Transverse colon (tissue), 4 donors: ENCODE data around the gene RMI1.
"Not testable (repeated sequence)": the region's sequence is repeated elsewhere in the genome, so short reads cannot be mapped to it uniquely, and the experiment has no call there.

Source experiments
- EP300 ChIP-seq: sonication (generic); formaldehyde crosslinking; IDR thresholded peaks from one replicate; pipeline ENCODE4 v1.6.1; 2017; ENCODE audit warnings: antibody characterized with exemption, low read depth
- POLR2A ChIP-seq: fragments of 450-650 bp; IDR thresholded peaks from one replicate; pipeline ENCODE4 v1.6.1; 2016; ENCODE audit warnings: antibody characterized with exemption, mild to moderate bottlenecking, moderate library complexity
- POLR2AphosphoS5 ChIP-seq, 3 donors: sonication (generic); formaldehyde crosslinking; IDR thresholded peaks; one replicate each; pipeline ENCODE4 v1.6.1; 2016; ENCODE audit warnings: antibody characterized with exemption in 3 of 3
- TF ChIP-seq, protein P1 (sequence below), 5 experiments: fragments of 200-600 bp in 3 of 5; fragments of 450-650 bp in 2 of 5; sonication (generic) in 3 of 5; IDR thresholded peaks; 1 replicate in 2 of 5; 2 replicates in 3 of 5; pipeline ENCODE4 v1.5.1; 2016 to 2017; ENCODE audit warnings: antibody characterized with exemption in 5 of 5, inconsistent platforms in 3 of 5, mild to moderate bottlenecking in 2 of 5, moderate library complexity in 1 of 5

DNA sequence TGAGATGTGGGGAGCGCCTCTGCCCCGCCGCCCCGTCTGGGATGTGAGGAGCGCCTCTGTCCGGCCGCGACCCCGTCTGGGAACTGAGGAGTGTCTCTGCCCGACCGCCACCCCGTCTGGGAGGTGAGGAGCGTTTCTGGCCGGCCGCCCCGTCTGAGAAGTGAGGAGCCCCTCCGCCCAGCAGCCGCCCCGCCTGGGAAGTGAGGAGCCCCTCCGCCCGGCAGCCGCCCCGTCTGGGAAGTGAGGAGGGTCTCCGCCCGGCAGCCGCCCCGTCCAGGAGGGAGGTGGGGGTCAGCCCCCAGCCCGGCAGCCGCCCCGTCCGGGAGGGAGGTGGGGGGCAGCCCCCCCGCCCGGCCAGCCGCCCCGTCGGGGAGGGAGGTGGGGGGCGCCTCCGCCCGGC, 32.5 kb upstream of the RMI1 start:
- not testable (repeated sequence) for TF ChIP-seq EP300; POLR2A; POLR2AphosphoS5 (IDR thresholded peaks at IDR 0.05)
- TF ChIP-seq, protein P1, sequence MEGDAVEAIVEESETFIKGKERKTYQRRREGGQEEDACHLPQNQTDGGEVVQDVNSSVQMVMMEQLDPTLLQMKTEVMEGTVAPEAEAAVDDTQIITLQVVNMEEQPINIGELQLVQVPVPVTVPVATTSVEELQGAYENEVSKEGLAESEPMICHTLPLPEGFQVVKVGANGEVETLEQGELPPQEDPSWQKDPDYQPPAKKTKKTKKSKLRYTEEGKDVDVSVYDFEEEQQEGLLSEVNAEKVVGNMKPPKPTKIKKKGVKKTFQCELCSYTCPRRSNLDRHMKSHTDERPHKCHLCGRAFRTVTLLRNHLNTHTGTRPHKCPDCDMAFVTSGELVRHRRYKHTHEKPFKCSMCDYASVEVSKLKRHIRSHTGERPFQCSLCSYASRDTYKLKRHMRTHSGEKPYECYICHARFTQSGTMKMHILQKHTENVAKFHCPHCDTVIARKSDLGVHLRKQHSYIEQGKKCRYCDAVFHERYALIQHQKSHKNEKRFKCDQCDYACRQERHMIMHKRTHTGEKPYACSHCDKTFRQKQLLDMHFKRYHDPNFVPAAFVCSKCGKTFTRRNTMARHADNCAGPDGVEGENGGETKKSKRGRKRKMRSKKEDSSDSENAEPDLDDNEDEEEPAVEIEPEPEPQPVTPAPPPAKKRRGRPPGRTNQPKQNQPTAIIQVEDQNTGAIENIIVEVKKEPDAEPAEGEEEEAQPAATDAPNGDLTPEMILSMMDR (IDR thresholded peaks at IDR 0.05), result not testable (repeated sequence)
